ENCODE measurements around the gene MRTFA.
"Not testable (repeated sequence)": the region's sequence is repeated elsewhere in the genome, so short reads cannot be mapped to it uniquely, and the experiment has no call there.

Gene MRTFA

DNA sequence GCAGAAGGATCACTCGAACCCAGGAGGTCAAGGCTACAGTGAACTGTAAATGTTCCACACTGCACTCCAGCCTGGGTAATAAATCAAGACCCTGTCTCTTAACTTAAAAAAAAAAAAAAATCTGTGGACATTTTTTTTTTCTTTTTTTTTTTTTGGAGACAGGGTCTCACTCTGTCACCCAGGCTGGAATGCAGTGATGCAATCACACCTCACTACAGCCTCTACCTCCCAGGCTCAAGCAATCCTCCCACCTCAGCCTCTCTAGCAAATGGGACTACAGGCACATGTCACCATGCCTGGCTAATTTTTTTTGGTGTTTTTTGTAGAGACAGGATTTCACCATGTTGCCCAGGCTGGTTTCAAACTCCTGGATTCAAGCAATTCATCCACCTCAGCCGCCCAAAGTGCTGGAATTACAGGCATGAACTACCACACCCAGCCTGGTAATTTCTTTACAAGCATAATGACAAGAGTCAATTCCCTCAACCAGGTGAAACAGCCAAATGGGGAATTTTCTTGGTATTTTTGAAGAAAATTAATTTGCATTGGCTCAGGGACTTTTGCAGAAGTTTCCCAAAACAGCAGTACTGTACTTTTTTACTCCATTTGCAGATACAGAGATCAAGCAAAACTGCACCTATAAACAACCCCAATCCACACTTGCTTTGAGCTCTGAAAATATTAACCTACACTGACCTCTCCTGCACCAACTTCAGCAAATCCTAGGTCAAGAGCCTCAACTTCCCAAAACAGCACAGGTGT, 44.0 kb downstream of the MRTFA start:
- no peak overlapping the region for H3K4me3 ChIP-seq (ENCODE audit: low read length)
- no peak overlapping the region for H3K27ac ChIP-seq (ENCODE audit: low read length)
- no peaks in the 10 kb centered on the region for H3K27me3 ChIP-seq (ENCODE audit: insufficient read depth, low read length)
- H3K9ac ChIP-seq (ENCODE audit: low read depth, low read length), result no peak overlapping the region
- H3K9me3 ChIP-seq (ENCODE audit: insufficient read depth, low read depth, low read length), result no peaks in the 10 kb centered on the region
- H3K36me3 ChIP-seq (ENCODE audit: insufficient read depth, low read depth, low read length), result no peaks in the 10 kb centered on the region
- peaks cover 1% of the 10 kb centered on the region for H3K4me1 ChIP-seq (ENCODE audit: insufficient read depth, low read length)

DNA sequence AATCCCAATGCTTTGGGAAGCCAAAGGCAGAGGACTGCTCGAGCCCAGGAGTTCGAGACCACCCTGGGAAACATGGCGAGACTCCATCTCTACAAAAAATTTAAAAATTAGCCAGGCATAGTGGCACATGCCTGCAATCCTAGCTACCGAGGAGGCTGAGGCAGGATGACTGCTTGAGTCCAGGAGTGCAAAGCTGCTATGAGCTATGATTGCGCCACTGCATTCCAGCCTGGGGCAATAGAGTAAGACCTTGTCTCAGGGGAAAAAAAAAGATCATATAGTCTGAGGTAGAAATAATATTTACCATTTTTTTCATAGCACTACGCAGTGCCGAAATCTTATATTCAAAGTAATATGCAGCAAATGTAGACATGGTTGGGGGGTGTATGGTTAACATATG, 47.8 kb downstream of the MRTFA start:
- peaks cover 6% of the 10 kb centered on the region; the same call in 1 of the 2 replicates for H3K9me3 ChIP-seq (ENCODE audit: insufficient read depth, low read depth, low read length)

DNA sequence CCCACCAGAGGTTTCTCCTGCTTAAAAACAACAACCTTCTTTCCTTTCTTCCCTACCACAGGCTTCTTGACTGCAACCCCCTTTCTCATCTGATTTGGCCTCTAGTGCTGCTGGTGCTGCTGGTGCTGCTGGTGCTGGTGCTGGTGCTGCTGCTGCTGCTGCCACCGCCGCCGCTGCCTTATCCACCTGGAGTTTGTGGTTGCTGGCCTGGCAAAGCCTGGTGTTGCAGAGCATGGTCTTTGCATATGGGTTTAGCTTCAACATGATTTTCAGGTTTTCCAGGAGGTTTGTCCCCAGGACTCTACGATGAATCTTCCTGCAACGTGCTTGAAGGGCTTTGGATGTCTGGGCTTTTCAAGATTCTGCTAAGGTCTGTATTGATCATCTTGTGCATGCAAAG, 49.7 kb downstream of the MRTFA start:
- Histone ChIP-seq H3K9ac (ENCODE audit: low read depth, low read length) (no peak overlapping the region), H3K9me3 (ENCODE audit: insufficient read depth, low read depth, low read length) (peaks cover 7% of the 10 kb centered on the region; the same call in 1 of the 2 replicates), H3K4me1 (ENCODE audit: insufficient read depth, low read length) (no peaks in the 10 kb centered on the region), H3K27ac (ENCODE audit: low read length) (no peak overlapping the region), H3K4me3 (ENCODE audit: low read length) (no peak overlapping the region), H3K27me3 (ENCODE audit: insufficient read depth, low read length) (no peaks in the 10 kb centered on the region), H3K36me3 (ENCODE audit: insufficient read depth, low read depth, low read length) (peaks cover 13% of the 10 kb centered on the region; the same call in 1 of the 2 replicates)

More for the DNA sequence above, 47.8 kb downstream of the MRTFA start:
- no peaks in the 10 kb centered on the region for H3K27me3 ChIP-seq (ENCODE audit: insufficient read depth, low read length)
- H3K4me1 ChIP-seq (ENCODE audit: insufficient read depth, low read length), result no peaks in the 10 kb centered on the region
- no peak overlapping the region for H3K9ac ChIP-seq (ENCODE audit: low read depth, low read length)
- H3K4me3 ChIP-seq (ENCODE audit: low read length), result no peak overlapping the region
- H3K36me3 ChIP-seq (ENCODE audit: insufficient read depth, low read depth, low read length), result peaks cover 12% of the 10 kb centered on the region; the same call in 1 of the 2 replicates
- H3K27ac ChIP-seq (ENCODE audit: low read length), result no peak overlapping the region

DNA sequence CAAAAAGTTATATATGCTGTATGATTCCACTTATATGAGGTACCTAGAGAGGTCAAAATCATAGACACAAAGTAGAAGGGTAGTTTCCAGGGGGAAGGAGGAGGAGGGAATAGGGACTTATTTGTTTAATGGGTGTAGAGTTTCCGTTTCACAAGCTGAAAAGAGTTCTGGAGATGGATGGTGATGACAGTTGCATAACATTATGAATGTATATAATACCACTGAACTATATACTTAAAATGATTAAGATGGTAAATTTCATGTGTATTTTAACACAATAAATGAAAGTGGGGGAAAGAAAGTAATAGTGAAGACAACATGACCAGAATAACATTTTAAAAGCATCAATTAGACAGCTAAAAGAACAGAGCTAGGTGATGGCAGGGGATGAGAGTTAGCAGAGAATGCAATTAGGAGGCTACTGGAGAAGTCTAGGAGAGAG, 51.2 kb downstream of the MRTFA start:
- H3K27ac ChIP-seq (ENCODE audit: low read length), result no peak overlapping the region
- H3K36me3 ChIP-seq (ENCODE audit: insufficient read depth, low read depth, low read length), result peaks cover 13% of the 10 kb centered on the region; the same call in 1 of the 2 replicates
- H3K4me1 ChIP-seq (ENCODE audit: insufficient read depth, low read length), result no peaks in the 10 kb centered on the region

DNA sequence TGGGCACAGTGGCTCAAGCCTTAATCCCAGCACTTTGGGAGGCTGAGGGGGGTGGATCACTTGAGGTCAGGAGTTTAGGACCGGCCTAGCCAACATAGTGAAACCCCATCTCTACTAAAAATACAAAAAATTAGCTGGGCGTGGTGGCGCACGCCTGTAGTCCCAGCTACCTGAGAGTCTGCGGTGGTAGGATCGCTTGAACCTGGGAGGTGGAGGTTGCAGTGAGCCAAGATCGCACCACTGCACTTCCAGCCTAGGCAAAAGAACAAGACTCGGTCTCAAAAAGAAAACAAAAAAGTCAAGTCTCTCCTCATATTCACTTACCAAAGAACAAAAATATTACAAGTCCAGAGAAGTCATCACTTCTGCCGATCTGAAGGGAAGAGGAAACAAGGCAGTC, 51.8 kb downstream of the MRTFA start:
- not testable (repeated sequence) for H3K4me3 ChIP-seq (ENCODE audit: low read length); H3K9me3 ChIP-seq (ENCODE audit: insufficient read depth, low read depth, low read length); H3K27me3 ChIP-seq (ENCODE audit: insufficient read depth, low read length); H3K4me1 ChIP-seq (ENCODE audit: insufficient read depth, low read length); H3K9ac ChIP-seq (ENCODE audit: low read depth, low read length); H3K27ac ChIP-seq (ENCODE audit: low read length)
- peaks cover 13% of the 10 kb centered on the region; the same call in 1 of the 2 replicates for H3K36me3 ChIP-seq (ENCODE audit: insufficient read depth, low read depth, low read length)

More for the DNA sequence above, 51.2 kb downstream of the MRTFA start:
- Histone ChIP-seq H3K9me3 (ENCODE audit: insufficient read depth, low read depth, low read length) (peaks cover 7% of the 10 kb centered on the region; the same call in 1 of the 2 replicates), H3K9ac (ENCODE audit: low read depth, low read length) (no peak overlapping the region), H3K27me3 (ENCODE audit: insufficient read depth, low read length) (no peaks in the 10 kb centered on the region), H3K4me3 (ENCODE audit: low read length) (no peak overlapping the region)

DNA sequence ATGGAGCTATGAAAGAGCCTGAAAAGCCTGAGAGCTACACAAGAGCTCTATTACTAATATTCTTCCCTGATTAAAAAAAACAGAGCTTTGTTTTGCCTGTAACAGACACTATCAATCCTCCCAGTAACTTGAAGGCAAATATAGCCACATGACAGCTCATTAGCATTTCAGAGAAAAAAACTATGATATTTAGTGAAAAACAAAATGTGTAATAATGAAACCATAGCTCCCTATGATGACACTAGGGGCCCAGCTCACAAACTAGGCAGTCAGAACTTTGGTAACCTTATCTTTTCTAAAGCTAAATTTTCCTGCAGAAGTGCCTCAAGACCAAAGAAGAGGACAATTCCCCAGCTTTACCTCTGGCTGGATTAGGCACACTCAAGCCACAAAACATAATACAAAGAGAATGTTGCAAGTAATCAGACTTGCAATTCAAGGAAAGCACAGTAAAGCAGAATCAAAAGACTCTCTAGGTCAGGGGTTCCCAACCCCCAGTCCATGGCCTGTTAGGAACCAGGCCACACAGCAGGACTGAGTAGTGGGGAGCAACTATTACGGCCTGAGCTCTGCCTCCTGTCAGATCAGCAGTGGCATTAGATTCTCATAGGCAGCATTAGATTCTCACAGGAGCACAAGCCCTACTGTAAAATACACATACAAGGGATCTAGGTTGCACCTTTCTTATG, 53.3 kb downstream of the MRTFA start:
- Histone ChIP-seq H3K9me3 (ENCODE audit: insufficient read depth, low read depth, low read length) (peaks cover 7% of the 10 kb centered on the region; the same call in 1 of the 2 replicates), H3K27me3 (ENCODE audit: insufficient read depth, low read length) (no peaks in the 10 kb centered on the region), H3K27ac (ENCODE audit: low read length) (no peak overlapping the region), H3K4me3 (ENCODE audit: low read length) (no peak overlapping the region), H3K36me3 (ENCODE audit: insufficient read depth, low read depth, low read length) (peaks cover 13% of the 10 kb centered on the region; the same call in 1 of the 2 replicates), H3K4me1 (ENCODE audit: insufficient read depth, low read length) (peaks cover 4% of the 10 kb centered on the region; the same call in 1 of the 2 replicates), H3K9ac (ENCODE audit: low read depth, low read length) (no peak overlapping the region)

DNA sequence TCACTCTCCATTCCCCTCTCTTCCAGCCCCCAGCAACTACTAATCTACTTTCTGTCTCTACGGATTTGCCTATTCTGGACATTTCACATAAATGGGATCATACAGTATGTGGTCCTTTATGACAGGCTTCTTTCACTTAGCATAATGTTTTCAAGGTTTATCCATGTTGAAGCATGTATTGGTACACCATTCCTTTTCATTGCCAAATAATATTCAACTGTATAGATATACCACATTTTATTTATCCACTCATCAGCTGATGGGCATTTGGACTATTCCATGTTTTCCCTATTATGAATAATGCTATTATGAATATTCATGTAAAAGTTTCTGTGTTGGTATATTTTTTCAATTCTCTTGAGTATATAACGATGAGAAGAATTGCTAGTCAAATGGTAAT, 54.5 kb downstream of the MRTFA start:
- Histone ChIP-seq H3K4me3 (ENCODE audit: low read length) (no peak overlapping the region), H3K27ac (ENCODE audit: low read length) (no peak overlapping the region), H3K36me3 (ENCODE audit: insufficient read depth, low read depth, low read length) (peaks cover 13% of the 10 kb centered on the region; the same call in 1 of the 2 replicates), H3K4me1 (ENCODE audit: insufficient read depth, low read length) (peaks cover 4% of the 10 kb centered on the region; the same call in 1 of the 2 replicates), H3K9ac (ENCODE audit: low read depth, low read length) (no peak overlapping the region), H3K9me3 (ENCODE audit: insufficient read depth, low read depth, low read length) (peaks cover 7% of the 10 kb centered on the region; the same call in 1 of the 2 replicates), H3K27me3 (ENCODE audit: insufficient read depth, low read length) (no peaks in the 10 kb centered on the region)

DNA sequence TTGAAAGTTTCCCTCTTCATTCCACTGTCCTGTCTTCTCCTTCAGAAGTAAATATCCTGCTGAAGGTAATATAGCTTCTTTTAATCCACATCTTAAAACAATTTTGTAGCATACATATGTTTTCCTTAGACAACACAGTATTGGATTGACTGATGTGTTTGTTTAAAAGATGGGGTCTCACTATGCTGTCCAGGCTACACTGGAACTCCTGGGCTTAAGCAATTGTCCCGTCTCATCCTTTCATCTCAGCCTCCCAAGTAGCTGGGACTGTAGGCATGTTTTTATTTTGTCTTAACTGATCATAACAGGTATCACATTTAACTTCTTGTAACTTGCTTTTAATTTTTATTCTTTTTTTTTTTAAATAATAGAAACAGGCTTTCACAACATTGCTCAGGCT, 55.9 kb downstream of the MRTFA start:
- H3K27ac ChIP-seq (ENCODE audit: low read length), result no peak overlapping the region
- H3K27me3 ChIP-seq (ENCODE audit: insufficient read depth, low read length), result no peaks in the 10 kb centered on the region
- H3K9ac ChIP-seq (ENCODE audit: low read depth, low read length), result no peak overlapping the region
- no peak overlapping the region for H3K4me3 ChIP-seq (ENCODE audit: low read length)
- H3K4me1 ChIP-seq (ENCODE audit: insufficient read depth, low read length), result peaks cover 4% of the 10 kb centered on the region; the same call in 1 of the 2 replicates
- H3K36me3 ChIP-seq (ENCODE audit: insufficient read depth, low read depth, low read length), result peaks cover 9% of the 10 kb centered on the region; the same call in 1 of the 2 replicates
- H3K9me3 ChIP-seq (ENCODE audit: insufficient read depth, low read depth, low read length), result peaks cover 7% of the 10 kb centered on the region; the same call in 1 of the 2 replicates

DNA sequence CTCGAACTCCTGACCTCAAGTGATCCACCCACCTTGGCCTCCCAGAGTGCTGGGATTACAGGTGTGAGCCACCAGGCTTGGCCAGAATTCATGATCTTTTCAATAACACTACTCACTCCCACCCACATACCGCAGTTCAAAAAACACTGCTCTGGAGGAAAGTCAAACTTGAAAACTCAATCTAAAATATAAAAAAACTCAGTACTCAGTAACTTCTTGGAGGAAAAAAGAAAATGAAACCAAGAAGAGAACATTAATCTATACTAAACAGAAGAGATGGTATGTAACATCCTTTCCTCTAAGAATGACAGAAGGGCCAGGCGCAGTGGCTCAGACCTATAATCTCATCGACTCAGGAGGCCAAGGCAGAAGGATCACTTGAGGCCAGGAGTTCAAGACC, 58.3 kb downstream of the MRTFA start:
- H3K9ac ChIP-seq (ENCODE audit: low read depth, low read length), result no peak overlapping the region
- no peaks in the 10 kb centered on the region for H3K36me3 ChIP-seq (ENCODE audit: insufficient read depth, low read depth, low read length)

DNA sequence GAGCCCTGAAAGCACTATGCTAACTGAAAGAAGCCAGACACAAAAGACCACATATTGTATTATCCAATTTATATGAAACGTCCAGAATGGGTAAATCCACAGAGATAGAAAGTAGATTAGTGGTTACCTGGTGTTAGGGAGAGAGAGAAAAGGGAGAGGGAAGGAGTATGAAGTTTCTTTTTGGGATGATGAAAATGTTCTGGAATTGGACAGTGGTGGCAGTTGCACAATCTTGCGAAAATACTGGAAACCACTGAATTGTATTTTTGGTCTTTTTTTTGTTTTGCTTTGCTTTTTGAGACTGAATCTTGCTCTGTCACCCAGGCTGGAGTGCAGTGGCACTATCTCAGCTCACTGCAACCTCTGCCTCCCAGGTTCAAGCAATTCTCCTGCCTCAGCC, 63.5 kb downstream of the MRTFA start:
- H3K36me3 ChIP-seq (ENCODE audit: insufficient read depth, low read depth, low read length), result peaks cover 7% of the 10 kb centered on the region
- no peaks in the 10 kb centered on the region for H3K4me1 ChIP-seq (ENCODE audit: insufficient read depth, low read length)
- H3K27me3 ChIP-seq (ENCODE audit: insufficient read depth, low read length), result no peaks in the 10 kb centered on the region
- no peak overlapping the region for H3K27ac ChIP-seq (ENCODE audit: low read length)
- peaks cover 21% of the 10 kb centered on the region for H3K9me3 ChIP-seq (ENCODE audit: insufficient read depth, low read depth, low read length)
- no peak overlapping the region for H3K4me3 ChIP-seq (ENCODE audit: low read length)
- no peak overlapping the region for H3K9ac ChIP-seq (ENCODE audit: low read depth, low read length)

More for the DNA sequence above, 58.3 kb downstream of the MRTFA start:
- Histone ChIP-seq H3K9me3 (ENCODE audit: insufficient read depth, low read depth, low read length) (no peaks in the 10 kb centered on the region), H3K4me3 (ENCODE audit: low read length) (no peak overlapping the region), H3K4me1 (ENCODE audit: insufficient read depth, low read length) (peaks cover 4% of the 10 kb centered on the region; the same call in 1 of the 2 replicates), H3K27ac (ENCODE audit: low read length) (no peak overlapping the region), H3K27me3 (ENCODE audit: insufficient read depth, low read length) (no peaks in the 10 kb centered on the region)

DNA sequence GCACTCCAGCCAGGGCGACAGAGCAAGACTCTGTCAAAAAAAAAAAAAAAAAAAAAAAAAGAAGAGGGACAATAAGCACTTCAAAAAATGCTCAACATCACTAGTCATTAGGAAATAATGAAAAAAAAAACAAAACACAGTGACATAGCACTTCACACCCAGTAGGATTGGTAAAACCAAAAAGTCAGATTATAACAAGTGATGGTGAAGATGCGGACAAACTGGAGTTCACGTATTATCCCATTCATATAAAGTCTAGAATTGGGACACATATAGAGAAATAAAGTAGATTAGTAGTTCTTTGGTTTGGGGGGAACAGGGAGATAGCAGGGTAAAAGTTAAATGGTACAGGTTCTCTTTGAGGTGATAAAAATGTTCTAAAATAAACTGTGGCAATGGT, 64.6 kb downstream of the MRTFA start:
- H3K27me3 ChIP-seq (ENCODE audit: insufficient read depth, low read length), result no peaks in the 10 kb centered on the region
- no peak overlapping the region for H3K4me3 ChIP-seq (ENCODE audit: low read length)
- peaks cover 7% of the 10 kb centered on the region for H3K36me3 ChIP-seq (ENCODE audit: insufficient read depth, low read depth, low read length)
- no peaks in the 10 kb centered on the region for H3K4me1 ChIP-seq (ENCODE audit: insufficient read depth, low read length)
- H3K27ac ChIP-seq (ENCODE audit: low read length), result no peak overlapping the region
- H3K9me3 ChIP-seq (ENCODE audit: insufficient read depth, low read depth, low read length), result peaks cover 21% of the 10 kb centered on the region
- no peak overlapping the region for H3K9ac ChIP-seq (ENCODE audit: low read depth, low read length)

Data from iPS-20b (cell line).